Daoy (cell line): ENCODE data around the gene SLC25A26. TPM values are rescaled to one million over a fixed set of nuclear protein-coding genes. Genes with fewer than 3 reads are reported as not detected.

Experiments
- total RNA-seq: library from RNA; depleted of rRNA; stranded (reverse); fragments of >200 nt; shearing (Covaris generic); gene quantifications from 2 replicates; pipeline ENCODE4 v1.2.3, GENCODE V29; 2014; rRNA removed

SLC25A26 gene
- total RNA-seq, 1 experiment from 2014 or later, result 15.4 TPM

Other genes with a start within 250 kb of the SLC25A26 start
- 7.1 and 8.0 TPM in 2 replicates for gene MAGI1, start 182.1 kb upstream of the SLC25A26 start, total RNA-seq